B cell (primary cell): ENCODE results near the gene SLC38A10.

ENCODE experiments used
- EZH2 ChIP-seq: IDR thresholded peaks from 2 replicates; pipeline ENCODE4 v1.6.1; 2012; ENCODE audit warnings: borderline replicate concordance, low read depth, mild to moderate bottlenecking, moderate library complexity, low read length; ENCODE audit not compliant: insufficient read depth, poor library complexity, severe bottlenecking
- TF ChIP-seq, protein P1 (sequence below): fragments of 200-600 bp; IDR thresholded peaks from one replicate; pipeline ENCODE4 v1.8.0; 2022; ENCODE audit warnings: antibody characterized with exemption, mild to moderate bottlenecking

DNA sequence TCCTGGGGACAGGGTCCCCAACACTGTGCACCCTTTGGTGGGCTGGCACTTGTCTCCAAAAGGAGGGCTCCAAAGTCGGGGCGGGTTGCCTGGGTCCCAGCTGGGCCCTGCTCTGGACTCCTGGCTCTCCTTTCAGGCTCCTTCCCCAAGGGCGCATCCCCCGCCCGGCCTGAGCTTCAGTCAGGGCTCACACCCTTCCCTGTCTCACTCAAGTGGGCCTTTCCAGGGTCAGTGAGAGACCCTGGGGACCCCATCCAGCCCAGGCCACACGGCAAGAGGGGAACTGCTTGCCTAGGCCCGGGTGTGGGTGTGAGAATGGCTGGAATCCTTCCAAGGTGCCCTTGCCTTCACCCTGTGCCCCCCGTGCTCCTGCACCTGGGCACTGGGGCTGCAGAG, 41.8 kb upstream of the SLC38A10 start:
- TF ChIP-seq, protein P1, sequence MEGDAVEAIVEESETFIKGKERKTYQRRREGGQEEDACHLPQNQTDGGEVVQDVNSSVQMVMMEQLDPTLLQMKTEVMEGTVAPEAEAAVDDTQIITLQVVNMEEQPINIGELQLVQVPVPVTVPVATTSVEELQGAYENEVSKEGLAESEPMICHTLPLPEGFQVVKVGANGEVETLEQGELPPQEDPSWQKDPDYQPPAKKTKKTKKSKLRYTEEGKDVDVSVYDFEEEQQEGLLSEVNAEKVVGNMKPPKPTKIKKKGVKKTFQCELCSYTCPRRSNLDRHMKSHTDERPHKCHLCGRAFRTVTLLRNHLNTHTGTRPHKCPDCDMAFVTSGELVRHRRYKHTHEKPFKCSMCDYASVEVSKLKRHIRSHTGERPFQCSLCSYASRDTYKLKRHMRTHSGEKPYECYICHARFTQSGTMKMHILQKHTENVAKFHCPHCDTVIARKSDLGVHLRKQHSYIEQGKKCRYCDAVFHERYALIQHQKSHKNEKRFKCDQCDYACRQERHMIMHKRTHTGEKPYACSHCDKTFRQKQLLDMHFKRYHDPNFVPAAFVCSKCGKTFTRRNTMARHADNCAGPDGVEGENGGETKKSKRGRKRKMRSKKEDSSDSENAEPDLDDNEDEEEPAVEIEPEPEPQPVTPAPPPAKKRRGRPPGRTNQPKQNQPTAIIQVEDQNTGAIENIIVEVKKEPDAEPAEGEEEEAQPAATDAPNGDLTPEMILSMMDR, result no peak
- no peak for TF ChIP-seq EZH2
